CD14-positive monocyte (primary cell): ENCODE results near the gene OR7D2. TPM values are rescaled to one million over a fixed set of nuclear protein-coding genes. Genes with fewer than 3 reads are reported as not detected.

Experiments used
- DNase-seq, 3 donors: peaks; one replicate each; pipeline ENCODE4 v3.0.0-alpha.2; 2011 to 2022
- H2AFZ ChIP-seq: 2 replicates; pipeline ENCODE4 v1.6.0; 2012; ENCODE audit warnings: mild to moderate bottlenecking, low read depth, low read length, inconsistent platforms; ENCODE audit not compliant: insufficient read depth, poor library complexity, severe bottlenecking
- H3K27ac ChIP-seq, 2 donors: 1 replicate in 1 of 2; 2 replicates in 1 of 2; pipeline ENCODE4 v1.5.1; 2012 to 2013; ENCODE audit warnings: low read length in 2 of 2, control low read depth in 1 of 2, inconsistent platforms in 1 of 2, low read depth in 1 of 2, mild to moderate bottlenecking in 1 of 2
- H3K27me3 ChIP-seq, 2 donors: one replicate each; pipeline versions ENCODE4 v1.6.0 to v1.6.1; 2011 to 2013; ENCODE audit warnings: low read length in 2 of 2; ENCODE audit not compliant: control insufficient read depth in 2 of 2, insufficient read depth in 2 of 2
- H3K36me3 ChIP-seq, 2 donors: replicated peaks in 1 of 2; 1 replicate in 1 of 2; 2 replicates in 1 of 2; pipeline versions ENCODE4 v1.5.1 to v1.6.1; 2012 to 2013; ENCODE audit warnings: low read length in 2 of 2, control low read depth in 1 of 2, inconsistent platforms in 1 of 2, mild to moderate bottlenecking in 1 of 2; ENCODE audit not compliant: insufficient read depth in 2 of 2, control insufficient read depth in 1 of 2
- H3K4me1 ChIP-seq, 2 donors: 1 replicate in 1 of 2; 2 replicates in 1 of 2; pipeline versions ENCODE4 v1.5.1 to v1.6.1; 2012 to 2013; ENCODE audit warnings: low read length in 2 of 2, control low read depth in 1 of 2, inconsistent platforms in 1 of 2, mild to moderate bottlenecking in 1 of 2, moderate library complexity in 1 of 2; ENCODE audit not compliant: insufficient read depth in 2 of 2, control insufficient read depth in 1 of 2
- H3K4me2 ChIP-seq: replicated peaks from 2 replicates; pipeline ENCODE3; 2012; ENCODE audit warnings: low read length, moderate library complexity, mild to moderate bottlenecking; ENCODE audit not compliant: poor library complexity, severe bottlenecking; ENCODE audit errors: extremely low read depth
- H3K4me3 ChIP-seq, 3 experiments: fragments of 200-600 bp in 1 of 3; sonication (generic) in 1 of 3; replicated peaks in 1 of 3; 1 replicate in 2 of 3; 2 replicates in 1 of 3; pipeline ENCODE4 v1.5.1; 2011 to 2013; ENCODE audit warnings: low read length in 3 of 3, mild to moderate bottlenecking in 3 of 3, control low read depth in 2 of 3, low read depth in 2 of 3, inconsistent platforms in 1 of 3, moderate library complexity in 1 of 3
- H3K79me2 ChIP-seq: 2 replicates; pipeline ENCODE4 v1.6.0; 2012; ENCODE audit warnings: mild to moderate bottlenecking, control low read depth, inconsistent platforms, low read length, moderate library complexity; ENCODE audit not compliant: insufficient read depth
- H3K9ac ChIP-seq: 2 replicates; pipeline ENCODE4 v1.6.0; 2017; ENCODE audit warnings: low read length, mild to moderate bottlenecking; ENCODE audit not compliant: insufficient read depth, poor library complexity, severe bottlenecking
- H3K9me3 ChIP-seq, 2 donors: replicated peaks in 1 of 2; 1 replicate in 1 of 2; 2 replicates in 1 of 2; pipeline versions ENCODE4 v1.5.1 to v1.6.1; 2012 to 2013; ENCODE audit warnings: low read length in 2 of 2, control low read depth in 1 of 2; ENCODE audit not compliant: control insufficient read depth in 1 of 2, insufficient read depth in 1 of 2
- H4K20me1 ChIP-seq: 2 replicates; pipeline ENCODE4 v1.6.0; 2012; ENCODE audit warnings: mild to moderate bottlenecking, low read length, control low read depth, moderate library complexity; ENCODE audit not compliant: insufficient read depth
- H3K27ac Mint-ChIP-seq, 7 donors: one replicate each; pipeline ENCODE4 v1.8.0; 2020; ENCODE audit warnings: mild to moderate bottlenecking in 7 of 7, mixed read lengths in 7 of 7, moderate library complexity in 6 of 7, inconsistent platforms in 2 of 7
- H3K27me3 Mint-ChIP-seq, 3 donors: one replicate each; pipeline ENCODE4 v1.8.0; 2021 to 2022; ENCODE audit warnings: low read depth in 3 of 3, mild to moderate bottlenecking in 3 of 3, mixed read lengths in 3 of 3, moderate library complexity in 3 of 3, inconsistent platforms in 1 of 3
- H3K36me3 Mint-ChIP-seq, 2 donors: one replicate each; pipeline ENCODE4 v1.8.0; 2020; ENCODE audit warnings: mixed read lengths in 2 of 2, inconsistent platforms in 1 of 2, mild to moderate bottlenecking in 1 of 2
- H3K4me1 Mint-ChIP-seq: one replicate; pipeline ENCODE4 v1.8.0; 2020; ENCODE audit warnings: mild to moderate bottlenecking, mixed read lengths
- H3K4me3 Mint-ChIP-seq, 2 donors: one replicate each; pipeline ENCODE4 v1.8.0; 2020; ENCODE audit warnings: mild to moderate bottlenecking in 2 of 2, mixed read lengths in 2 of 2, moderate library complexity in 1 of 2
- H3K9me3 Mint-ChIP-seq, 7 donors: one replicate each; pipeline ENCODE4 v1.8.0; 2020 to 2022; ENCODE audit warnings: mixed read lengths in 7 of 7, mild to moderate bottlenecking in 6 of 7, moderate library complexity in 6 of 7, inconsistent platforms in 2 of 7
- WGBS: methylation state at CpG from one replicate; pipeline ENCODE4 v1.1.5; 2013; ENCODE audit warnings: missing lambda C conversion rate; ENCODE audit not compliant: insufficient coverage; 5-methylcytosine and 5-hydroxymethylcytosine counted together
- intact Hi-C, 2 donors: fragments of 100-400 bp; cut with micrococcal nuclease; formaldehyde crosslinking; loops; one replicate each; pipeline versions ENCODE4 v1.15.0 to v1.15.1; 2023
- polyA plus RNA-seq, 3 donors: library from polyadenylated mRNA; depleted of rRNA in 1 of 3; unstranded in 2 of 3; stranded (reverse) in 1 of 3; fragments of 300-500 nt in 2 of 3; fragments of >200 nt in 1 of 3; fragmentation: Illumina TruSeq in 2 of 3; gene quantifications; 1 replicate in 2 of 3; 2 replicates in 1 of 3; pipeline ENCODE4 v1.2.3, GENCODE V29; 2012 to 2021
- TF ChIP-seq, protein P1 (sequence below): fragments of 200-600 bp; IDR thresholded peaks from one replicate; pipeline ENCODE4 v1.8.0; 2022; ENCODE audit warnings: antibody characterized with exemption, mild to moderate bottlenecking

Gene OR7D2
- polyA plus RNA-seq, 3 donors: 0.05 TPM; not detected in 2

- TF ChIP-seq, protein P1, sequence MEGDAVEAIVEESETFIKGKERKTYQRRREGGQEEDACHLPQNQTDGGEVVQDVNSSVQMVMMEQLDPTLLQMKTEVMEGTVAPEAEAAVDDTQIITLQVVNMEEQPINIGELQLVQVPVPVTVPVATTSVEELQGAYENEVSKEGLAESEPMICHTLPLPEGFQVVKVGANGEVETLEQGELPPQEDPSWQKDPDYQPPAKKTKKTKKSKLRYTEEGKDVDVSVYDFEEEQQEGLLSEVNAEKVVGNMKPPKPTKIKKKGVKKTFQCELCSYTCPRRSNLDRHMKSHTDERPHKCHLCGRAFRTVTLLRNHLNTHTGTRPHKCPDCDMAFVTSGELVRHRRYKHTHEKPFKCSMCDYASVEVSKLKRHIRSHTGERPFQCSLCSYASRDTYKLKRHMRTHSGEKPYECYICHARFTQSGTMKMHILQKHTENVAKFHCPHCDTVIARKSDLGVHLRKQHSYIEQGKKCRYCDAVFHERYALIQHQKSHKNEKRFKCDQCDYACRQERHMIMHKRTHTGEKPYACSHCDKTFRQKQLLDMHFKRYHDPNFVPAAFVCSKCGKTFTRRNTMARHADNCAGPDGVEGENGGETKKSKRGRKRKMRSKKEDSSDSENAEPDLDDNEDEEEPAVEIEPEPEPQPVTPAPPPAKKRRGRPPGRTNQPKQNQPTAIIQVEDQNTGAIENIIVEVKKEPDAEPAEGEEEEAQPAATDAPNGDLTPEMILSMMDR: no peak
- Mint-ChIP-seq H3K27me3 (peaks cover 0 to 1% (median 0%) of the 10 kb centered on the region in 3 donors), H3K4me1 (peaks cover 5% of the 10 kb centered on the region), H3K36me3 (peaks cover 90 to 98% of the 10 kb centered on the region in 2 donors), H3K4me3 (peak overlapping the region in 1 of 2 donors; percentile 17), H3K9me3 (peaks cover 68 to 91% (median 73%) of the 10 kb centered on the region in 7 donors), H3K27ac (peak overlapping the region in 1 of 7 donors; percentile 46)
- Histone ChIP-seq H3K27me3 (no peaks in the 10 kb centered on the region), H3K79me2 (peaks cover 61% of the 10 kb centered on the region), H3K9ac (no peak overlapping the region), H3K27ac (no peak overlapping the region), H3K4me2 (no peak overlapping the region), H3K4me3 (no peak overlapping the region), H4K20me1 (peaks cover 27% of the 10 kb centered on the region), H3K9me3 (peaks cover 85 to 91% of the 10 kb centered on the region in 2 donors), H3K4me1 (no peaks in the 10 kb centered on the region), H3K36me3 (peaks cover 60 to 100% of the 10 kb centered on the region in 2 donors), H2AFZ (no peak overlapping the region)
- intact Hi-C loops: no loop called here
- DNase-seq: no peak
- WGBS: 40% methylated on average over 1 of the region's 1 CpG
These were observed 22.5 kb upstream of the OR7D2 start for GRCh38 chr19:9156304-9156703.

GRCh38 chr19:9159891-9160290 lies 18.9 kb upstream of the OR7D2 start:
- no peak overlapping the region for H3K9ac ChIP-seq
- Mint-ChIP-seq H3K27ac (no peak overlapping the region), H3K9me3 (peaks cover 54 to 84% (median 63%) of the 10 kb centered on the region in 7 donors), H3K4me3 (no peak overlapping the region), H3K36me3 (peaks cover 96 to 98% of the 10 kb centered on the region in 2 donors), H3K27me3 (no peaks in the 10 kb centered on the region), H3K4me1 (peaks cover 5% of the 10 kb centered on the region)
- H3K4me1 ChIP-seq: no peaks in the 10 kb centered on the region
- H3K9me3 ChIP-seq: peaks cover 78 to 82% of the 10 kb centered on the region in 2 donors
- peaks cover 25% of the 10 kb centered on the region for H3K79me2 ChIP-seq
- H3K27me3 ChIP-seq: no peaks in the 10 kb centered on the region
- WGBS: 98% methylated on average over 13 of the region's 13 CpGs
- intact Hi-C loops: no loop called here
- peak overlapping the region in 1 of 3 experiments; percentile 40 for H3K4me3 ChIP-seq
- DNase-seq: no peak
- no peak overlapping the region for H2AFZ ChIP-seq
- peaks cover 68 to 92% of the 10 kb centered on the region in 2 donors for H3K36me3 ChIP-seq
- TF ChIP-seq, protein P1: no peak
- peaks cover 14% of the 10 kb centered on the region for H4K20me1 ChIP-seq
- H3K4me2 ChIP-seq: no peak overlapping the region
- H3K27ac ChIP-seq: no peak overlapping the region
